SU-DHL-6 (cell line): ENCODE results near the gene ITGAE.

Source experiments
- H2AFZ ChIP-seq: fragments of 200-600 bp; sonication (generic); 2 replicates; pipeline ENCODE4 v1.6.1; 2014; ENCODE audit warnings: low read depth, mild to moderate bottlenecking, moderate library complexity, mixed read lengths, antibody characterized with exemption, low read length; ENCODE audit not compliant: severe bottlenecking
- H3F3A ChIP-seq: fragments of 200-600 bp; shearing (Covaris generic); 2 replicates; pipeline ENCODE4 v1.6.0; 2016; ENCODE audit warnings: antibody characterized with exemption, mild to moderate bottlenecking; ENCODE audit not compliant: insufficient read depth
- H3K27ac ChIP-seq: fragments of 200-600 bp; sonication (generic); 2 replicates; pipeline ENCODE4 v1.5.1; 2016; ENCODE audit warnings: low read depth, mild to moderate bottlenecking, low read length, moderate library complexity, mixed read lengths
- H3K27me3 ChIP-seq: fragments of 200-600 bp; sonication (generic), shearing (Covaris generic); 2 replicates; pipeline ENCODE4 v1.6.0; 2014; ENCODE audit warnings: mild to moderate bottlenecking, low read length
- H3K36me3 ChIP-seq: fragments of 200-600 bp; sonication (generic); 2 replicates; pipeline ENCODE4 v1.6.1; 2014; ENCODE audit warnings: mild to moderate bottlenecking, low read length, mixed read lengths
- H3K4me2 ChIP-seq: fragments of 300-600, 200-600 bp; shearing (Covaris generic), sonication (generic); 2 replicates; pipeline ENCODE4 v1.6.0; 2014; ENCODE audit warnings: low read length, low read depth, mild to moderate bottlenecking; ENCODE audit not compliant: poor library complexity, severe bottlenecking
- H3K4me3 ChIP-seq: fragments of 200-600 bp; sonication (generic); 2 replicates; pipeline ENCODE4 v1.5.1; 2014; ENCODE audit warnings: antibody characterized with exemption, low read length, mild to moderate bottlenecking, mixed read lengths; ENCODE audit not compliant: insufficient read depth, poor library complexity, severe bottlenecking
- H3K79me2 ChIP-seq: fragments of 200-600 bp; sonication (generic); 2 replicates; pipeline ENCODE4 v1.6.1; 2014; ENCODE audit warnings: mild to moderate bottlenecking, low read length, moderate library complexity; ENCODE audit not compliant: insufficient read depth
- H3K9ac ChIP-seq: fragments of 200-600 bp; sonication (generic); 2 replicates; pipeline ENCODE4 v1.7.0; 2014; ENCODE audit warnings: mild to moderate bottlenecking, low read length
- H3K9me2 ChIP-seq: fragments of 200-600 bp; sonication (generic); replicated peaks from 2 replicates; pipeline ENCODE4 v1.6.1; 2014; ENCODE audit warnings: low read length; ENCODE audit not compliant: insufficient read depth
- H3K9me3 ChIP-seq: fragments of 200-600 bp; sonication (generic); 2 replicates; pipeline ENCODE4 v1.6.1; 2014; ENCODE audit warnings: low read length, mixed read lengths; ENCODE audit not compliant: insufficient read depth
- H4K20me1 ChIP-seq: fragments of 200-600 bp; sonication (generic); 2 replicates; pipeline ENCODE4 v1.6.1; 2014; ENCODE audit warnings: low read depth, mild to moderate bottlenecking, antibody characterized with exemption, low read length, moderate library complexity, mixed read lengths
- EZH2phosphoT487 ChIP-seq: fragments of 200-600 bp; sonication (generic), shearing (Covaris generic); conservative IDR thresholded peaks from 2 replicates; pipeline ENCODE4 v1.6.1; 2018; ENCODE audit warnings: mild to moderate bottlenecking, antibody characterized with exemption, low read length, moderate library complexity, mixed read lengths
- TF ChIP-seq, protein P1 (sequence below): fragments of 200-600 bp; sonication (generic); IDR thresholded peaks from one replicate; pipeline ENCODE4 v1.5.1; 2017; ENCODE audit warnings: antibody characterized with exemption, mild to moderate bottlenecking, low read length, moderate library complexity; ENCODE audit not compliant: insufficient read depth, poor library complexity, severe bottlenecking

ITGAE gene

DNA sequence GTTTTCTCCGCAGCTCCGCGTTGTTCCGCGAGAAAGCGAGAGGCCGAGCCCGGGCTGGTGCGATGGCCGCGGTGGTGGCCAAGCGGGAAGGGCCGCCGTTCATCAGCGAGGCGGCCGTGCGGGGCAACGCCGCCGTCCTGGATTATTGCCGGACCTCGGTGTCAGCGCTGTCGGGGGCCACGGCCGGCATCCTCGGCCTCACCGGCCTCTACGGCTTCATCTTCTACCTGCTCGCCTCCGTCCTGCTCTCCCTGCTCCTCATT, 132.0 kb downstream of the ITGAE start:
- no peak for TF ChIP-seq EZH2phosphoT487
- TF ChIP-seq, protein P1, sequence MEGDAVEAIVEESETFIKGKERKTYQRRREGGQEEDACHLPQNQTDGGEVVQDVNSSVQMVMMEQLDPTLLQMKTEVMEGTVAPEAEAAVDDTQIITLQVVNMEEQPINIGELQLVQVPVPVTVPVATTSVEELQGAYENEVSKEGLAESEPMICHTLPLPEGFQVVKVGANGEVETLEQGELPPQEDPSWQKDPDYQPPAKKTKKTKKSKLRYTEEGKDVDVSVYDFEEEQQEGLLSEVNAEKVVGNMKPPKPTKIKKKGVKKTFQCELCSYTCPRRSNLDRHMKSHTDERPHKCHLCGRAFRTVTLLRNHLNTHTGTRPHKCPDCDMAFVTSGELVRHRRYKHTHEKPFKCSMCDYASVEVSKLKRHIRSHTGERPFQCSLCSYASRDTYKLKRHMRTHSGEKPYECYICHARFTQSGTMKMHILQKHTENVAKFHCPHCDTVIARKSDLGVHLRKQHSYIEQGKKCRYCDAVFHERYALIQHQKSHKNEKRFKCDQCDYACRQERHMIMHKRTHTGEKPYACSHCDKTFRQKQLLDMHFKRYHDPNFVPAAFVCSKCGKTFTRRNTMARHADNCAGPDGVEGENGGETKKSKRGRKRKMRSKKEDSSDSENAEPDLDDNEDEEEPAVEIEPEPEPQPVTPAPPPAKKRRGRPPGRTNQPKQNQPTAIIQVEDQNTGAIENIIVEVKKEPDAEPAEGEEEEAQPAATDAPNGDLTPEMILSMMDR = no peak
- Histone ChIP-seq H3K79me2 (peaks cover 21% of the 10 kb centered on the region), H3K27ac (peak overlapping the region; percentile 30), H3K27me3 (no peaks in the 10 kb centered on the region), H3K9ac (peak overlapping the region; percentile 83), H4K20me1 (no peaks in the 10 kb centered on the region), H3K36me3 (no peaks in the 10 kb centered on the region), H3K9me3 (no peaks in the 10 kb centered on the region), H3K4me2 (peak overlapping the region; percentile 79), H3K9me2 (no peaks in the 10 kb centered on the region), H3K4me3 (peak overlapping the region; percentile 75), H2AFZ (peak overlapping the region; percentile 21), H3F3A (0 out of 2 replicates have a peak, but pooled peaks cover 7% of the 10 kb centered on the region)

DNA sequence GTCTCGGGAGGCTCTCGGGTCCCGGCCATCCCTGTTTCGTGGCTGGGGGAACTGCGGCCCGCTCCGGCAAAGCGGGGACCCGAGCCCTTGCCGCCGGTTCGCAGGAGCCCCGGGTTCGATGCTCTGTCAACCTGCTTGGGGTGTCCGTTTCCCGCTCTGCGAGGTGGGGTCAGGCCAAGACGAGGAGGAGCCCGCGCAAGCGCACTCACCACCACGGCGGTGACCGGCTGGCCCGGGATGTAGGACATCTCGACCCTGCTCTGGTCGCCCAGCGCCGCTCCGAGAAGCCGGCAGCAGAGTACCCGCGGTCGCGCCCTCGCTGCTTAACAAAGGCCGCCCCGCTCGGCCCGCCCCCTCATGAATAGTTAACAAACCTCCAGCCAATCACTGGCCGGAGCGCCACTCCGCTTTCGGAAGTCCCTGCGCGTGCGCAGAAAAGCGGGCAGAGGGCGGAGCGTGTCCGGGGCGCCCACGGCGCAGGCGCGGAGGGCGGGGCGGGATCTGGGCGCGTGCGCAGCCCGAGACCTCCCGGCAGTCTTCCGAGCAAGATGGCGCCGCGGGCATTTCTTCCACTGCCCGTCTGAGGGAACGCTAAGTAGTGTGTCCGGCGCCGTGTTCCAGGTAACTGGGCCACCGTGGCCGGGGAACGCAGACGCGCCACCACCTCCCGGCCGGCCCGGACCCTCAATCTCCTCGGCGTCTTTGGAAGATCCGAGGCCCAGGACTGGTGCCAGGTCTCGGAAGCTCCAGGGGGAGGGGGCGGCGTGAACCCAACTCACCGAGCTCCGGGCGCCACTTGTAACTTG, 132.5 kb downstream of the ITGAE start, which contains the start of the genes EMC6 and TAX1BP3:
TSS of gene EMC6 (plus strand) at position 534 of the 806 bp plus-strand sequence. CDS start 335 bp downstream, outside the sequence.
TSS of gene TAX1BP3 (minus strand) at position 300 of the 806 bp plus-strand sequence. CDS start at position 248, 52 bp downstream.
- H3K27me3 ChIP-seq = no peaks in the 10 kb centered on the region
- no peaks in the 10 kb centered on the region for H3K9me2 ChIP-seq
- H2AFZ ChIP-seq = peak within 1 kb of the TSS; percentile 81
- no peaks in the 10 kb centered on the region for H4K20me1 ChIP-seq
- 0 out of 2 replicates have a peak, but pooled peaks cover 7% of the 10 kb centered on the region for H3F3A ChIP-seq
- H3K4me3 ChIP-seq = peak within 1 kb of the TSS; percentile 75
- no peaks in the 10 kb centered on the region for H3K36me3 ChIP-seq
- peak within 1 kb of the TSS; percentile 79 for H3K4me2 ChIP-seq
- H3K9ac ChIP-seq = peak within 1 kb of the TSS; percentile 83
- H3K9me3 ChIP-seq = no peaks in the 10 kb centered on the region
- peak within 1 kb of the TSS; percentile 30 for H3K27ac ChIP-seq
- peaks cover 21% of the 10 kb centered on the region for H3K79me2 ChIP-seq
- TF ChIP-seq, protein P1 = no peak
- no peak for TF ChIP-seq EZH2phosphoT487

DNA sequence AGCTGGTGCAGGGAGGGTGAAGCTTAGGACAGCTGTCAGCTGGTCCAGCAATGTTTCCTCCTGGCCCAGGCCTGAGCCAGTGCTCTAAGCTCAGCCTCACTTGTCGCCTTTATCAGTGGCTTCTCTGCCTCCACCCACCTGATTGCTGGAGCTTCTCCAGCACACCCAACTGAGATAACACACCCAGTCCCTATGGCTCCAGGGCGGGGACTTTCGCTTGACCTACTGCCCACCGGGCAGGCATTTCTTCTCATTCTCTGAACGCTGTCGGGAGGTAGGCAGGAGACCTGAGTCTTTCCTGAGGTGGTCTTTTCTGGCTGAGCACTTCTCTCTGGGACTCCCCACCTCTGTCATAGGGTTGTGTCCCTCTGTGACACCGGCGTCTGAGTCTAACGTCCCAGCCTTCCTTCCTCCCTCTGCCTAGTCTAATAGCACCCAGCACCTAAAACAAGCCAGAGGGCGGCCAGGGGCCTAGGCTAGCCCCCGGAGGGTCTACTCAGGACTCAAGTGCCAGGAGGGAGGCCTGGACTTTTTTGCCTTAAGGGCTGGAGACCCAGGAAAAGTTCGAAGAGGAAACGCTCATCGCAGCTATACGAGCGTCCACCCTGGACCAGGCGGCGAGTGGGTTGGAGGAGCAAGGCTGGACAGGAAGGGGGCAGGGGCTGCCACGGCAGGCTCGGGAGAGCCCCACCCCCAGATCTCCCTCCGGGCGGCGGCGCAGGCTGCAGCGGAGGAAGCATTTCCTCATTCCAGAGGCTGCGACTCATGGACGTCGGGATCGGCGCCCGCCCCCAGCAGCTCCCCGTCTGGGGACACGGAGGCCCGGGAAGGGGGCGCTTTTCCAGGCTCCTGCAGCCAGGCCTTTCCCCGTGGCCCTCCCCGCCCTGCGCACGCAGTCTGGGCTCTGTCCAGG, 133.4 kb downstream of the ITGAE start:
- no peaks in the 10 kb centered on the region for H3K36me3 ChIP-seq
- no peaks in the 10 kb centered on the region for H3K9me3 ChIP-seq
- no peaks in the 10 kb centered on the region for H3K9me2 ChIP-seq
- H3K27me3 ChIP-seq = no peaks in the 10 kb centered on the region
- H3K27ac ChIP-seq = no peak overlapping the region
- peaks cover 21% of the 10 kb centered on the region for H3K79me2 ChIP-seq
- H4K20me1 ChIP-seq = no peaks in the 10 kb centered on the region
- peak overlapping the region; percentile 81 for H2AFZ ChIP-seq
- H3F3A ChIP-seq = 0 out of 2 replicates have a peak, but pooled peaks cover 7% of the 10 kb centered on the region
- TF ChIP-seq EZH2phosphoT487 = no peak
- TF ChIP-seq, protein P1 = no peak
- H3K9ac ChIP-seq = peak overlapping the region; percentile 83
- peak overlapping the region; percentile 66 for H3K4me2 ChIP-seq
- H3K4me3 ChIP-seq = peak overlapping the region; percentile 71
